ENCODE measurements around the gene HEXB. TPM values are rescaled to one million over a fixed set of nuclear protein-coding genes. Genes with fewer than 3 reads are reported as not detected.

HEXB gene
- total and polyA plus RNA-seq, 2 donors (not counting 1 experiment from before 2014, with no cell fraction given), result 203 to 245 TPM

GRCh38 chr5:74660140-74660539, 24.9 kb upstream of the HEXB start:
- no peak overlapping the region for H3K4me3 ChIP-seq (replicated peaks in 1 of 4; ENCODE audit: control extremely low read depth in 1 of 4, insufficient read depth in 1 of 4, low read depth in 3 of 4, low read length in 4 of 4)
- no peak for TF ChIP-seq EZH2 (IDR thresholded peaks at IDR 0.05; ENCODE audit: low read length, missing control alignments)
- TF ChIP-seq CTCF (conservative IDR thresholded peaks at IDR 0.05 in 1 of 2, IDR thresholded peaks at IDR 0.05 in 1 of 2; ENCODE audit: low read depth in 1 of 2, low read length in 2 of 2), result no peak
- no peaks in the 10 kb centered on the region for H3K27me3 ChIP-seq (ENCODE audit: control insufficient read depth, insufficient read depth, low read length)
- H4K20me1 ChIP-seq (ENCODE audit: control insufficient read depth, extremely low read depth, insufficient read depth, low read length), result no peaks in the 10 kb centered on the region
- no peaks in the 10 kb centered on the region for H3K9me3 ChIP-seq (ENCODE audit: control insufficient read depth, insufficient read depth, low read depth, low read length)
- H3K36me3 ChIP-seq (ENCODE audit: control insufficient read depth, insufficient read depth, low read length), result no peaks in the 10 kb centered on the region
- H3K27ac ChIP-seq (ENCODE audit: insufficient read depth, low read length), result no peak overlapping the region
- no peaks in the 10 kb centered on the region for H3K4me1 ChIP-seq (ENCODE audit: control insufficient read depth, extremely low read depth, insufficient read depth, low read length)
- no peak overlapping the region for H3K9ac ChIP-seq (ENCODE audit: insufficient read depth, low read length)
- H3K79me2 ChIP-seq (ENCODE audit: control insufficient read depth, insufficient read depth, low read length), result no peaks in the 10 kb centered on the region
- no peak for DNase-seq (ENCODE audit: low read depth in 2 of 2)
- H2AFZ ChIP-seq (ENCODE audit: low read length), result no peak overlapping the region
- H3K4me2 ChIP-seq (ENCODE audit: extremely low read depth, insufficient read depth, low read length), result no peak overlapping the region

GRCh38 chr5:74660873-74661272, 24.2 kb upstream of the HEXB start:
- no peaks in the 10 kb centered on the region for H3K27me3 ChIP-seq (ENCODE audit: control insufficient read depth, insufficient read depth, low read length)
- no peak overlapping the region for H2AFZ ChIP-seq (ENCODE audit: low read length)
- no peaks in the 10 kb centered on the region for H3K9me3 ChIP-seq (ENCODE audit: control insufficient read depth, insufficient read depth, low read depth, low read length)
- TF ChIP-seq EZH2 (IDR thresholded peaks at IDR 0.05; ENCODE audit: low read length, missing control alignments), result no peak
- TF ChIP-seq CTCF (conservative IDR thresholded peaks at IDR 0.05 in 1 of 2, IDR thresholded peaks at IDR 0.05 in 1 of 2; ENCODE audit: low read depth in 1 of 2, low read length in 2 of 2), result no peak
- no peak for DNase-seq (ENCODE audit: low read depth in 2 of 2)
- no peaks in the 10 kb centered on the region for H3K4me1 ChIP-seq (ENCODE audit: control insufficient read depth, extremely low read depth, insufficient read depth, low read length)
- no peak overlapping the region for H3K9ac ChIP-seq (ENCODE audit: insufficient read depth, low read length)
- no peaks in the 10 kb centered on the region for H4K20me1 ChIP-seq (ENCODE audit: control insufficient read depth, extremely low read depth, insufficient read depth, low read length)
- H3K79me2 ChIP-seq (ENCODE audit: control insufficient read depth, insufficient read depth, low read length), result no peaks in the 10 kb centered on the region
- H3K4me2 ChIP-seq (ENCODE audit: extremely low read depth, insufficient read depth, low read length), result no peak overlapping the region
- H3K4me3 ChIP-seq (replicated peaks in 1 of 4; ENCODE audit: control extremely low read depth in 1 of 4, insufficient read depth in 1 of 4, low read depth in 3 of 4, low read length in 4 of 4), result no peak overlapping the region
- no peak overlapping the region for H3K27ac ChIP-seq (ENCODE audit: insufficient read depth, low read length)
- no peaks in the 10 kb centered on the region for H3K36me3 ChIP-seq (ENCODE audit: control insufficient read depth, insufficient read depth, low read length)

- Histone ChIP-seq H3K27ac (ENCODE audit: insufficient read depth, low read length) (no peak overlapping the region), H3K4me3 (replicated peaks in 1 of 4; ENCODE audit: control extremely low read depth in 1 of 4, insufficient read depth in 1 of 4, low read depth in 3 of 4, low read length in 4 of 4) (no peak overlapping the region), H3K9me3 (ENCODE audit: control insufficient read depth, insufficient read depth, low read depth, low read length) (no peaks in the 10 kb centered on the region), H2AFZ (ENCODE audit: low read length) (no peak overlapping the region), H3K27me3 (ENCODE audit: control insufficient read depth, insufficient read depth, low read length) (no peaks in the 10 kb centered on the region), H3K79me2 (ENCODE audit: control insufficient read depth, insufficient read depth, low read length) (no peaks in the 10 kb centered on the region), H3K9ac (ENCODE audit: insufficient read depth, low read length) (no peak overlapping the region), H4K20me1 (ENCODE audit: control insufficient read depth, extremely low read depth, insufficient read depth, low read length) (no peaks in the 10 kb centered on the region), H3K4me1 (ENCODE audit: control insufficient read depth, extremely low read depth, insufficient read depth, low read length) (no peaks in the 10 kb centered on the region), H3K4me2 (ENCODE audit: extremely low read depth, insufficient read depth, low read length) (no peak overlapping the region), H3K36me3 (ENCODE audit: control insufficient read depth, insufficient read depth, low read length) (no peaks in the 10 kb centered on the region)
- no peak for TF ChIP-seq CTCF (conservative IDR thresholded peaks at IDR 0.05 in 1 of 2, IDR thresholded peaks at IDR 0.05 in 1 of 2; ENCODE audit: low read depth in 1 of 2, low read length in 2 of 2)
- TF ChIP-seq EZH2 (IDR thresholded peaks at IDR 0.05; ENCODE audit: low read length, missing control alignments), result no peak
- no peak for DNase-seq (ENCODE audit: low read depth in 2 of 2)
These were observed 20.5 kb upstream of the HEXB start for GRCh38 chr5:74664551-74664950.
